NCI-H2196 (cell line): ENCODE data around the gene ZNF195.
"Not testable (repeated sequence)": the region's sequence is repeated elsewhere in the genome, so short reads cannot be mapped to it uniquely, and the experiment has no call there.

Experiments
- DNase-seq: peaks from one replicate; lab custom pipeline; 2025; ENCODE audit not compliant: unreplicated experiment; lab: John Stamatoyannopoulos, UW

Gene ZNF195

DNA sequence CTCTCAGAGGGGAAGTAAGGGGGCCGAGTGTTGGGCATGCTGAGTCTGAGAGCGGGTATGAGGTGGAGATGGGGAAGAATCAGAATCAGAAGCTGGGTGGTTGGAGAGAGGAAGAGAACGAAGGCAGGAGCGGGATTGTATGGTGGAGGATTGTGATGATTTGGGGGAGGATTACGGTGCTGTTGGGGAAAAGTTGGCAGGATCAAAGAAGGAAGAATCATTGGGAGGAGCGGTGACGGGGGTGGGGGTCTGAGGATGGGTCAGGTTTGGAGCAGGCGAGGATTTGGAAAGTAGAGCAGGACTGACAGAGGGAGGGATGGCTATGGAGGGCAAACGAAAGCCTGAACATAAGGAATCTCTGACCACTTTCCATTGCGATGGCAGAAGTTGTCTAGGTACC, 22.1 kb downstream of the ZNF195 start:
- DNase-seq = no peak

DNA sequence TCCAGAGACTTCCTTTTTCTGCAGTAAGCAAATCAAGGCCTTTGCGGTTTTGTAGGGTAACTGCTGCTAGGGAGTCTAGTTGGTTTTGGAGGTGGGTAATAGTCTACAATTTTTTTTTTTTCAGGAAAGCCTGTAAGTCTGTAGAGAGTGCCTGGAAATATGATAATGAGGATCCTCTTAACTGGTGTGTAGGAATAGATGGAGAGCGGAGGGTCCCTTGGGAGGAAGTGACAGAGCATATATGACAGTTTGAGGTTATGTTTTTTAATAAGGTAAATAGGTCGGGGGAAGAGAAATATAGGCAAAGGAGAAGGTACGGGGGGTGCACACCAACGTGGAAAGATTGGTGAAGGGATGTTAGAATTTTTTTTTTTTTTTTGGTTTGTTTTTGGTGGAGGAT, 25.9 kb downstream of the ZNF195 start:
- no peak for DNase-seq

DNA sequence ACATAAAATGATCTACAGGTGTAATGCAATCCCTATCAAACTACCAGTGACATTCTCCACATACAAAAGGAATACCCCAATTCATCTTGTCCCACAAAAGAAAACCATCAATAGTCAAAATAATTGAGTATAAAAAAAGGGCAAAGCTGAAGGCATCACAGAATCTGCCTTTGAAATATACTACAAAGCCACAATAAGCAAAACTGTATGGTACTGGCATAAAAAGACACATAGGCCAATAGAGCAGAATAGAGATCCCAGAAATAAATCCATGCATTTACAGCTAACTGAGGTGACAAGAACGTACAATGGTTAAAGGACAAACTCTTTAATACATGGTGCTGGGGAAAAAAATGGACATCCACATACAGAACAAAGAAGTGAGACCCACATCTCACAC, 31.8 kb downstream of the ZNF195 start:
- no peak for DNase-seq

DNA sequence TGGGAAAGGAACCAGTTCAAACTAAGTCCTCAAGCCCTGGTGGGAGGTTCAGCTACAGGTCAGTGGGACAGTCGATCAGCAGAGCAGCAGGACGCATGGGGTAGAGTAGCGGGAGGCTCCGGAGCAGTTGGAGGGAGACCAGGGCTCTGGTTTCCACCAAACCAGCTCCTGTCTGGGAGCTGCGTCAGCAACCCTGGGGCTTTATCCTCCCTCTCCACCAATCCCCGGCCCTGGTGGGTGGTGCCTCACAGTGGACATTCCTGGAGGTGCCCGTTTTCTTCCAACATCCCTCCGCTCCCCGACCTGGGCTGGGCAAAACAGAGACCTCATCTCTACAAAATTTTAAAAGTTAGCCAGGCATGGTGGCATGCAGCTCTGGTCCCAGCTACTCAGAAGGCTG, 32.4 kb downstream of the ZNF195 start:
- DNase-seq = no peak

DNA sequence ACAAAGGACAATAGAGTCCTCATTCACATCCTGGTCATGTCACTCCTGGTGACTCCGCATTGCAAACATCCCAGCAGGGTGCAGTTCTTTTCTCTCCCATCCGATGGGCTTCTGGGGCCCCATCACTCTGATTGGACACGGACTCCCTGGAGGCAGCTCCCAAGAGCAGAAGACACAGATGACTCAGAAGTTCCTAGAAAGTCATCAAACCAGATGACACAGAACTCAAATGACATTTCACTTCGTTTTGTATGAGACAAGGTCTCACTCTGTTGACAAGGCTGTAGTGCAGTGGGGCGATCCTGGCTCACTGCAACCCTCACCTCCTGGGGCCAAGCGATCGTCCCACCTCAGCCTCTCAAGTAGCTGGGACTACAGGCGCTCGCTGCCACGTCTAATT, 33.2 kb downstream of the ZNF195 start:
- DNase-seq = no peak

DNA sequence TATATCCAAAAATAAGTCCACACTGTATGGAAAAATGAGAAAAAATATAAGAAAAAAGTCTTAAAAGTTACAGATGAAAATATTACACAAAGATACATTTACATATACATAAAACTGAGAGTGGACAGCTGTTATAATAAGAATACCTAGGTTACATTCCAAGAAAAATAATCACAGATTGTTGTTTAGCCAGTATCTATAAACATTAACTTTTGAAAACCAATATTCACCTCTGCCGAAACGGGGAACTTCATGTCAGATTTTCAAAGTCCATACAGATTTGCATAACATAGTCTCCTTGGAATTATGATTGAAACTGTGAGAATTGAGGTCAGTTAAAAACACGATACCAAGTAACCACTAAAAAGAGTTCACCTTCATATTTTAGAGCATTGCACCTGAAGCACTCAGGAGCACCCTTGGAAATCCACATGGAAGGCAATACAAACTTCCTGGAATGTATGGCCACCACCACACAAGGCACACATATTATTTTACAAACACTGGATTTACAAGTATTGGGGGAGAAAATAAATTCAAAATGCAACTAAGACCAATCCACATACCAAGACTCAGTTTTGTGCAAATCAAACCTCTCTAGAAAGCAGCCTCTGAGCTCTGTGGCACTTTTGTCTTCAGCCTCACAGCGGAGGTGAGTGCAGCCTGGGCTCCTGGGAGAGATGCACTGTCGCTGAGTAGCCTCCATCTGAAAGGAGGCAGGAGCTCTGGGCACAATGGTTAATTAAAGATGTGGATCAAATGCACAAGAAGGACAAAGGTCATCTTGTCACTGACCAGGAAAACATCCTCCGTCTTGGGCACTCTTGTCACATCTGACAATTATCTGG, 34.4 kb downstream of the ZNF195 start:
- no peak for DNase-seq

DNA sequence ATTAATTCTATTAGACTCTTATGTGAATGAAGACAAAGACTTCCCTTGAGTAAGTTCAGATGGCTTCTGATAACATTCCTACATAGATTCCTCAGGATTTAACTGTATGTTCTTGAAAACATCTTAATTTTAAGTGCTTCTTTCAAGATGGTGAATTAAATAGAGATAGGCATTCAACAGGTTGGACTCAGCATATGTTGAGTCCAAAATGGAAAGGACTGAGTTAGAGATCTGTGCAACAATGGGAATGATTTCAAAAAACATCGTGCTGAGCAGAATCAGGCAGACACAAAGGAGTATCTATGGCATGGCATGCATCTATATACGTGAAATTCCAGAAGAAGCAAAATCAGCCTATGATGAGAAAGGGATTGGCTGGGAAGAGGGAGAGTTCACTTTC, 36.2 kb downstream of the ZNF195 start:
- no peak for DNase-seq

DNA sequence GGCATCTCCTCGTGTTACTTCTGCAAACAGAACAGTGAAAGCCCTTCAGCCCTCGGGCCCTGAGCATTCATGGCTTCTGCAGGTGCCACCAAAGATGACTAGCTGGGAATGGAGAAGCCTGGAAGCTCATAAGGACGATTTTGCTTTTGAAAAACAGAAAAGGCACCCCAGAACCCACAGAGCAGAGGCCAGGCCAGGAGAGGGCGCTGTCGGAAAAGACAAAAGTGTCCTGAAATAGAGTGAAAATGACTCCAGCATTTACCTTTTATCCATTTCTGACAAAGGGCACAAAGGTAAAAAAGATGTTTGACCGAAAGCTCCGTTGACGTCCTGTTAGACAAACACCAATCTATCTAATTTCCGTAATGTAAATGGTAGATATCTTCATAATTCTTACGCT, 37.6 kb downstream of the ZNF195 start:
- DNase-seq = peak; percentile 38

DNA sequence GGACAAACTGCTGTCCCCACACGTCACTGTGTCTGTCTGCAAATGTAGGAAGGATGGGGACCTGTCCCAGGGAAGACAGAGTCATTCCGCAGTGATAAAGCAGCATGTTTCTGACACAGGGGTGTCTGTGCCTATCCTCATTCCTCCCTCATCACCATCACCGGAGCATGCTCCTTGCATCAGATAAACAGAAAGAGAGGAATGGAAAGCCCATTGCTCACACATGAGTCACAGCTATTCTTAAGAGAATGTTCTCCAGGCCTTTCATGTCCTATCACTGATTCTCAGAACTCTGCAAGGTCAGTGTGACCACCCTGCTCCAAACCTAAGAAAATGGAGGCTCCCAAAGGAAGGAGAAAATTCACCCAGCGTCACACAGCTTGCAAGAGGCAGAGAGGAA, 38.9 kb downstream of the ZNF195 start:
- DNase-seq = no peak

DNA sequence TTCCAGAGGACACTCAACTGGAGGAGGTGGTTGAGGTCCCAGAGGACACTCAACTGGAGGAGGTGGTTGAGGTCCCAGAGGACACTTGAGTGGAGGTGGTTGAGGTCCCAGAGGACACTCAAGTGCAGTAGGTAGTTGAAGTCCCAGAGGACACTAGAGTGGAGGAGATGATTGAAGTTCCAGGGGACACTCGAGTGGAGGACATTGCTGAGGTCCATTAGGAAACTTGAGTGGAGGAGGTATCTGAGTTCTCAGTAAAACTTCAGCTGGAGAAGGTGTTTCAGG, 39.7 kb downstream of the ZNF195 start:
- DNase-seq = no peak

DNA sequence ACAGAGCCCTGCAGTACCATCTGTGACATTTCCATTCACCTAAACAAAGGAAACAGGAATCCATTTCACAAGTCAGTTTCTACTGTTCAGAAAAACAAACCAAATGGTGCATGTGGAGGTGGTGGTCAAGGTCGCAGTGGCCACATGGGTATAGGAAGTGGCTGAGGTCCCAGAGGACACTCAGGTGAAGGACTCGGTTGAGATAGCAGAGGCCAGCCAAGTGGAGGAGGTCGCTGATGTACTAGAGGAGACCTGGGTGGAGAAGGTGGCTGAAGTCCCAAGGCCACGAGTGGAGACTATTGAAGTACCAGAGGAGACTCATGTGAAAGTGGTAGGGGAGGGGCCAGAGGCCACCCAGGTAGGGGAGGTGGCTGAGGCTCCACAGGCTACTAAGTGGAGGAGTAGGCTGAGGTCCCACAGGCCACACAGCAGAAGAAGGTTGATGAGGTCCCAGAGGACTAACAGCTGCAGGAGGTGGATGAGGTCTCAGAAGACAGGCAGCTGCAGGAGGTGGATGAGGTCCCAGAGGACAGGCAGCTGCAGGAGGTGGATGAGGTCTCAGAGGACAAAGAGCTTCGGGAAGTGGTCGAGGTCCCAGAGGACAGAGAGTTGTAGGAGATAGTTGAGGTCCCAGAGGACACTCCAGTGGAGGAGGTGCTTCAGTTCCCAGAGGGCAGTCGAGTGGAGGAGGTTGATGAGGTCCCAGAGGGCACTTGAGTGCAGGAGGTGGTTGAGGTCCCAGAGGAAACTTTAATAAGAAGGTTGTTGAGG, 40.2 kb downstream of the ZNF195 start:
- no peak for DNase-seq

DNA sequence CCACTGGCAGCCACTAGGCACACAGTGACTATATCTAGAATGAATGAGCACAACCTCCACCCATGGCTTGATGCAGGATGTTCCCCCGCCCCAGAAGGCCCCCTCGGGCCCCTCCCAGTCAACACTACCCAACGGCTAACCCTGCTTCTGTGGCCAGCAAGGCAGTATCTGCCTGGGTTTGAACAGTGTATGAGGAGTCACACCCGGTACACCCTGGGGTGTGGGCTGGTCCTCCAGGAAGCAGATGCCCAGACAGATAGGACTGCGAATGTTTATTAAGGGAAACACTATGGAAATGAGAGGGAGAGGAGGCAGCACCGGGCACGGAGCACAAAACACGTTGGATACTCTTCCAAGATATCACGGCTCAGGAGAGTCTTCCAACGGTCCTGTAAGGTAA, 42.5 kb downstream of the ZNF195 start:
- DNase-seq = not testable (repeated sequence)

DNA sequence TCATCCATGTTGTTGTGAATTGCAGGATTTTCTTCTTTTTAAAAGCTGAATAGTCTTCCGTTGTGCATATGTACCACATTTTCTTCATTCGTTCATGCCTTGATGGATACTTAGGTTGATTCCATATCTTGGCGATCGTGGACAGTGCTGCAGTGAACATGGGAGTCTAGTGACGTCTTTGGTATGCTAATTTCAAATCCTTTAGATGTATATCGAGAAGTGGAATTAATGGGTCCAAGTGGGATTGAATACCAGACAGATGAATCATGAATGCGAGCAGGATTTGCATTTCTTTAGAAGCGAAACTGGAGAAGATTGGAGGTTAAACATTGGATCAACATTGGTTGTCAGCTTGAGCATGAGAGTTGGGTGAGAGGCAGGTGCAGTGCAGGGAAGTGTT, 45.8 kb downstream of the ZNF195 start:
- not testable (repeated sequence) for DNase-seq

DNA sequence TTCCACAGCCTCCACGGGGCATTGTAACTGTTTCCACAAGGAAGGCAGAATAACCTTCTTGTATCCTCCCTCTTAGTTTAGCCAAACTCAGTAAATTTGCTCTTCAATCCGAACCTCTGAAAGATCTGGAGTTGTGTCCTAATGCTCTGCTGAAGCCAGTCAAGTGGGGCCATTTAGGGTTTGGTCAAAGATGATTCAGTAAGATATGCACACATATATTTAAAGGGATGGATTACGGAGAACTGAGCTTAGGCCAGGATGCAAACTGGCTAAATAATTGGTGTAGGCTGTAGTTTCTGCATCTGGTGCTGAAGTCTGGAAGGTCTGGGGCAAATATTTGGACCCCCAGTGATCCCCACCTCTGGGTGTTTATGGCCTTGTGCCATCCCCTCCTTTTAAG, 47.9 kb downstream of the ZNF195 start:
- not testable (repeated sequence) for DNase-seq

DNA sequence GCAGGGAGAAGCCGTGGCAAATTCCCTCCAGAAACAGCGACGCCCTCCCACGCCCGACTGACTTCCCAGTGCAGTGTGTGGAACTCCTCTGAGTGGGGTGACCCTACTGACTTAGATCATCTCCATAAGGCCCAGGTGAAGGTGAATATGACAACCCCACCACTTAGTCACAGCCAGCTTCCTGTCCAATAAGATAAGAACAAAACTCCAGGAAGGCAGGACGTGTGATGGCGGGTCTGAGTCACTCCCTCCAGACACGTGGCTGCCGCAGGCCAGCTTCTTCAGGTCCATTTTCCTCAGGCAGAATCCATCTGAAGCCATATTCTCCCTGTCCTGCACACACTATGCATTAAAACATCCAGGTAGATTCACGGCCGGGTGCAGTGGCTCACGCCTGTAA, 48.9 kb downstream of the ZNF195 start:
- DNase-seq = not testable (repeated sequence)

DNA sequence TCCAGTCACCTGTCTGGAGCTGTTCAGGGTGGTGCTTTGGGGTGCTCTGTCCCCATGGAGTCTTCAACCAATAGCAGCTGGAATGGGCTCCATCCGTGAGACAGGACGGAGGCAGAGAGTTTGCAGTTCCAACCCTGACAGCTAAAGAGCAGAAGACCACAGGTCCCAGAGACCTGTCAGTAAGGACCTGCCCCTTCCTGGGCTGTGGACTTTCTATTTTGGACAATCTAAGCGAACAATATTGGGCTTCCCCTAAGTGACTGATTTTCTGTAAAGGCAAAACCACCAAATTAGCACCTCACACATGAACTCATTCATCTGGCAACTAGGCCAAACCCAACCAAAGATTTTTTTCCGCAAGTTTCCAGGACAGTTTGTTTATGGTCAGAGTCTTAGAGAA, 50.4 kb downstream of the ZNF195 start:
- DNase-seq = not testable (repeated sequence)

DNA sequence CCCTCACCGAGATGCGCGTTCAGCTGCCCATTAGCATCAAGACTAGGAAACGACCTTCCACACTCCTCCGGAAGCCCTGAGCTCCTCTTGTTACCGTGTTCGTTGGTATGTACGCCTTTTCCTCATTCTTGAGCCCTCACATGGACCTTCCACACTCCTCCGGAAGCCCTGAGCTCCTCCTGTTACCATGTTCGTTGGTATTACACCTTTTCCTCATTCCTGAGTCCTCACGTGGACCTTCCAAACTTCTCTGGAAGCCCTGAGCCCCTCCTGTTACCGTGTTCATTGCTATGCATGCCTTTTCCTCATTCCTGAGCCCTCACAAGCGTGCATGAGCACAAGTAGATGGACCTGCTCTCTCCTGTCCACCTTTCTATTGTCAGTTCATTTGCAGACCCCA, 52.5 kb downstream of the ZNF195 start:
- DNase-seq = not testable (repeated sequence)

DNA sequence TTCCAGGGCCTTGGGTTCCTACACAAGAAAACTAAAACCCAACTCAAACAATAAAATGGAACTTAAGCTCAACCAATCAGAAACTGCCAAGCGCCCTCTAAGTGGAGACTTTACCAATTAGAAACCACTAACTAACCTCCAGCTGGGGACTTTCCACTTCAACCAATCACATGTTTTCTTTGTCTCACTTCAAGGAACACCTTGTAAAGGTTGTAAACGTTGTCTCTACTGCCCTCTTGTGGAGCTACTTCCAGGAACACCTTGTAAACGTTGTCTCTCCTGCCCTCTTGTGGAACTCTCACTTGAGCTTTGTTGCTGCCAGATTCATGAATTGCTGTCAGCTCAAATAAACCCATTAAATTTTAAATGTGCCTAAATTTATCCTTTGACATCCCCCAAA, 54.2 kb downstream of the ZNF195 start:
- DNase-seq = not testable (repeated sequence)
